ENCODE data around the gene PACRG.

PACRG gene

DNA sequence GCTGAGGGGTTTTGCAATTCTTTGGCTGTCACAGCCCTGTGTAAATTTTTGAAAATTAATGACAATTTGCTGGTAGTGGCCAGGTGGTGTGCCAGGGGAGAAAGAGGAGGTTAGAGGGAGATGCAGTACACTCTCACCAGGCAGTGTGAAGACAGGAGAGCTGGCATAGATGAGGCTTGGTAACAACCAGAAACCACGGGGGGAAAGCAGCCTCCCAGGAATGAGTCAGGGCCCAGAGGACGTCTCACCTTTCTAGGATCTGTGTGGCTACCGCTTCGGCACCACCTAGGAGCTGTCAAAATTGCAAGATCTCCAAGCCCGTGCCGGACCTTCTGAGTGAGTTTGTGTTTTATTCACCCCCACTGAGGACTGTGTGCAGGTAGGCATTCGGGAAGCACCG is 171.4 kb downstream of the PACRG start:
- Histone ChIP-seq H3K27me3 (ENCODE audit: insufficient read depth, low read depth) (no peaks in the 10 kb centered on the region), H3K4me2 (no peak overlapping the region)

DNA sequence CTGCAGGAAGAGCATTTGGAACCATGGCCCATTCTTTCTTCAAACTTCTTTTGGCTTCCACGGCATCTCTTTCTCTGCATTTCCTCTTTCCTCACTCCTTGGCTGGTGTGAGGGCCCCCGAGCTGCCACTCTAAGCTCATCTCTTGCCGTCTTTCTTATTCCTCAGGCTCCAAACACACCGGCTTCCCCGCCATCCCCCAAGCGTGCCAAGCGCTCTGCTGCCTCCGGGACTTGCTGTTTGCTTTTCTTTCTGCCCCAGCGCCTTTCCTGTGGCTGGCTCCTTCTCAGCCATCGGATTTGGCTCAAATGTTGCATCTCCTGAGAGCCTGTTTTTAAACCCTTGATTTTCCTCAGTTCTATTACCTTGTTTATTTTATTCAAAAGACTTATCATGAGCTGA is 172.7 kb downstream of the PACRG start:
- no peak overlapping the region for H3K4me3 ChIP-seq (IDR thresholded peaks at IDR 0.05; ENCODE audit: insufficient read depth, low read depth, low read length)
- no peak overlapping the region for H3K9ac ChIP-seq
- TF ChIP-seq, protein P1, sequence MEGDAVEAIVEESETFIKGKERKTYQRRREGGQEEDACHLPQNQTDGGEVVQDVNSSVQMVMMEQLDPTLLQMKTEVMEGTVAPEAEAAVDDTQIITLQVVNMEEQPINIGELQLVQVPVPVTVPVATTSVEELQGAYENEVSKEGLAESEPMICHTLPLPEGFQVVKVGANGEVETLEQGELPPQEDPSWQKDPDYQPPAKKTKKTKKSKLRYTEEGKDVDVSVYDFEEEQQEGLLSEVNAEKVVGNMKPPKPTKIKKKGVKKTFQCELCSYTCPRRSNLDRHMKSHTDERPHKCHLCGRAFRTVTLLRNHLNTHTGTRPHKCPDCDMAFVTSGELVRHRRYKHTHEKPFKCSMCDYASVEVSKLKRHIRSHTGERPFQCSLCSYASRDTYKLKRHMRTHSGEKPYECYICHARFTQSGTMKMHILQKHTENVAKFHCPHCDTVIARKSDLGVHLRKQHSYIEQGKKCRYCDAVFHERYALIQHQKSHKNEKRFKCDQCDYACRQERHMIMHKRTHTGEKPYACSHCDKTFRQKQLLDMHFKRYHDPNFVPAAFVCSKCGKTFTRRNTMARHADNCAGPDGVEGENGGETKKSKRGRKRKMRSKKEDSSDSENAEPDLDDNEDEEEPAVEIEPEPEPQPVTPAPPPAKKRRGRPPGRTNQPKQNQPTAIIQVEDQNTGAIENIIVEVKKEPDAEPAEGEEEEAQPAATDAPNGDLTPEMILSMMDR (conservative IDR thresholded peaks at IDR 0.05; ENCODE audit: low read depth, low read length), result no peak
- H3K27me3 ChIP-seq (ENCODE audit: insufficient read depth, low read depth), result no peaks in the 10 kb centered on the region
- no peaks in the 10 kb centered on the region for H4K20me1 ChIP-seq (ENCODE audit: insufficient read depth)
- no peaks in the 10 kb centered on the region for H3K36me3 ChIP-seq (ENCODE audit: insufficient read depth)
- no peaks in the 10 kb centered on the region for H3K79me2 ChIP-seq (ENCODE audit: insufficient read depth, low read depth)
- H2AFZ ChIP-seq (ENCODE audit: low read depth), result no peak overlapping the region
- no peak overlapping the region for H3K4me2 ChIP-seq
- H3K27ac ChIP-seq, result no peak overlapping the region
- no peaks in the 10 kb centered on the region for H3K4me1 ChIP-seq (ENCODE audit: low read depth, poor library complexity, severe bottlenecking)

More for the DNA sequence above, 171.4 kb downstream of the PACRG start:
- Histone ChIP-seq H3K4me3 (IDR thresholded peaks at IDR 0.05; ENCODE audit: insufficient read depth, low read depth, low read length) (no peak overlapping the region), H2AFZ (ENCODE audit: low read depth) (no peak overlapping the region), H3K79me2 (ENCODE audit: insufficient read depth, low read depth) (no peaks in the 10 kb centered on the region), H3K9ac (no peak overlapping the region), H3K36me3 (ENCODE audit: insufficient read depth) (no peaks in the 10 kb centered on the region), H4K20me1 (ENCODE audit: insufficient read depth) (no peaks in the 10 kb centered on the region), H3K27ac (no peak overlapping the region), H3K4me1 (ENCODE audit: low read depth, poor library complexity, severe bottlenecking) (no peaks in the 10 kb centered on the region)
- TF ChIP-seq, protein P1 (conservative IDR thresholded peaks at IDR 0.05; ENCODE audit: low read depth, low read length), result no peak

DNA sequence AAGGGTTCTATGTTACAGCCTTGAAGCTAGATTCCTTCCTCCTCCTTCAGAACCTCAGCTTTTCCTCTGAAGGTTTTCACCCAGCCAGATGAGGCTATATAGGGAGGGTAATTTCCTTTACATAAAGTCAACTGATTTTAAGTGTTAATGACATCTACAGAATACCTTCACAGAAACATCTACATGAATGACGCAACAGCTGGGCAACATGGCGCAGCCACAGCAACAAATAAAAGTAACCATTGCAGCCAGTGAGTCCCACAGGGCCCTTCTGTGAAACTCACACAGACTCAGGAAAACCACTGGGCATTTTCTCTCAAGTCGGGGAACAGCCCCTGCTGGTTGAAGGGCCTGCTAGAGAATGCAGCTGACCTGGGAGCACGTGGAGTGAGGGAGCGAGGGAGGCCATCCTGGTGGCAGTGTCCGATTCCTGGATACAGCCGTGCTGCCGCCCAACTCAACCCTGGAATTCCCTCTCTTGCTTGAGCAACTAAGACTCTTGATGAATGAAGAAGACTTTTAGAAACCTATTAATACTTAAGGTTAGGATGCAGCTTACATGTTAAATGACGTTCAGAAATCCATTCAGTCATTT is 176.4 kb downstream of the PACRG start:
- no peaks in the 10 kb centered on the region for H3K36me3 ChIP-seq (ENCODE audit: insufficient read depth)
- no peak overlapping the region for H3K27ac ChIP-seq
- H3K4me2 ChIP-seq, result no peak overlapping the region
- no peak overlapping the region for H3K4me3 ChIP-seq (IDR thresholded peaks at IDR 0.05; ENCODE audit: insufficient read depth, low read depth, low read length)
- no peaks in the 10 kb centered on the region for H3K27me3 ChIP-seq (ENCODE audit: insufficient read depth, low read depth)
- H4K20me1 ChIP-seq (ENCODE audit: insufficient read depth), result no peaks in the 10 kb centered on the region
- TF ChIP-seq, protein P1 (conservative IDR thresholded peaks at IDR 0.05; ENCODE audit: low read depth, low read length), result no peak
- H2AFZ ChIP-seq (ENCODE audit: low read depth), result no peak overlapping the region
- H3K79me2 ChIP-seq (ENCODE audit: insufficient read depth, low read depth), result no peaks in the 10 kb centered on the region
- no peaks in the 10 kb centered on the region for H3K4me1 ChIP-seq (ENCODE audit: low read depth, poor library complexity, severe bottlenecking)
- no peak overlapping the region for H3K9ac ChIP-seq

DNA sequence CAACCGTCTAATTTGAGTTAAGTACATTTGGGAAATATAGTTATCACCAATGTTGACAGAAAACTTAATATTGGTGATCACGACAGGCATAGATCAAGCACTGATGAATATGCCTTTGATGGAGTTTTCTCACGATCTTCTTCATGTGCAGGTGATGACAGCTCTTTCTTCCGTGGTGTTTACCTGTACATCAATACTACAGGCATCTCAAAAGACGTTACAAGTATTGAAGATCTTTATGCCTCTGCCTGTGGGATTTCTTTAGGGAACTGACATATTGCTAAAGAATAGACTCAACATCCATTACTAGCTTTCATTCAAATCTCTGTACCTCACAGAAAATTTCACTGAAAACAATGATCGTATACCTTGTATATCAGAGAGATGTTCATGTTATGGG is 178.7 kb downstream of the PACRG start:
- H3K27ac ChIP-seq, result no peak overlapping the region

More for the DNA sequence above, 178.7 kb downstream of the PACRG start:
- H2AFZ ChIP-seq (ENCODE audit: low read depth), result no peak overlapping the region
- no peak overlapping the region for H3K9ac ChIP-seq
- TF ChIP-seq, protein P1 (conservative IDR thresholded peaks at IDR 0.05; ENCODE audit: low read depth, low read length), result no peak
- no peaks in the 10 kb centered on the region for H3K79me2 ChIP-seq (ENCODE audit: insufficient read depth, low read depth)
- no peaks in the 10 kb centered on the region for H3K27me3 ChIP-seq (ENCODE audit: insufficient read depth, low read depth)
- no peaks in the 10 kb centered on the region for H4K20me1 ChIP-seq (ENCODE audit: insufficient read depth)
- no peaks in the 10 kb centered on the region for H3K4me1 ChIP-seq (ENCODE audit: low read depth, poor library complexity, severe bottlenecking)
- no peak overlapping the region for H3K4me2 ChIP-seq
- no peak overlapping the region for H3K4me3 ChIP-seq (IDR thresholded peaks at IDR 0.05; ENCODE audit: insufficient read depth, low read depth, low read length)
- no peaks in the 10 kb centered on the region for H3K36me3 ChIP-seq (ENCODE audit: insufficient read depth)
